Tibial nerve (tissue), 4 donors: Measurements from ENCODE around the gene ACSM2A.

Experiments
- CTCF ChIP-seq, 5 experiments: fragments of 200-600 bp in 3 of 5; fragments of 450-650 bp in 2 of 5; sonication (generic) in 3 of 5; IDR thresholded peaks; one replicate each; pipeline ENCODE4 v1.5.1; 2016 to 2019; ENCODE audit warnings: antibody characterized with exemption in 5 of 5, mild to moderate bottlenecking in 3 of 5, moderate library complexity in 2 of 5
- EP300 ChIP-seq, 2 donors: sonication (generic); formaldehyde crosslinking; IDR thresholded peaks; one replicate each; pipeline ENCODE4 v1.6.1; 2017; ENCODE audit warnings: antibody characterized with exemption in 2 of 2, mild to moderate bottlenecking in 1 of 2
- POLR2A ChIP-seq, 2 donors: fragments of 450-650 bp; IDR thresholded peaks; one replicate each; pipeline ENCODE4 v1.6.1; 2017; ENCODE audit warnings: antibody characterized with exemption in 2 of 2, mild to moderate bottlenecking in 2 of 2, moderate library complexity in 2 of 2

GRCh38 chr16:20485408-20485807, 34.1 kb downstream of the ACSM2A start:
- TF ChIP-seq CTCF (IDR thresholded peaks at IDR 0.05) = no peak
- TF ChIP-seq POLR2A (IDR thresholded peaks at IDR 0.05) = no peak
- no peak for TF ChIP-seq EP300 (IDR thresholded peaks at IDR 0.05)
